Measurements from ENCODE around the gene CYP4F8.

DNA sequence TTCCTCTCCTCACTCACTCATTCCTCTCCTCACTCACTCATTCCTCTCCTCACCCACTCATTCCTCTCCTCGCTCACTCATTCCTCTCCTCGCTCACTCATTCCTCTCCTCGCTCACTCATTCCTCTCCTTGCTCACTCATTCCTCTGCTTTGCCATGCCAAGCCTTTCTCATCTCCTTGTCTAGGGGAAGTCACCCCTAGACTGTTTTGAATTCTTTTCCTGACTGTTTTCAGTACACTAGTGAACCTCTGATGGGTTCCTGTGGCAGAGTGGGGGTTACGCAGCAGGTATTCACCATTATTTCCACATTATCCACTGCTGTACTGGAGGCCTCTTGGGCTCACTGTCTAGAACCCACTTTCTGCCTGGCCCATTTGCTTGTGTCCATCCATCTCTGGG is 1.2 kb downstream of the CYP4F8 start:
- TF ChIP-seq, protein P1, sequence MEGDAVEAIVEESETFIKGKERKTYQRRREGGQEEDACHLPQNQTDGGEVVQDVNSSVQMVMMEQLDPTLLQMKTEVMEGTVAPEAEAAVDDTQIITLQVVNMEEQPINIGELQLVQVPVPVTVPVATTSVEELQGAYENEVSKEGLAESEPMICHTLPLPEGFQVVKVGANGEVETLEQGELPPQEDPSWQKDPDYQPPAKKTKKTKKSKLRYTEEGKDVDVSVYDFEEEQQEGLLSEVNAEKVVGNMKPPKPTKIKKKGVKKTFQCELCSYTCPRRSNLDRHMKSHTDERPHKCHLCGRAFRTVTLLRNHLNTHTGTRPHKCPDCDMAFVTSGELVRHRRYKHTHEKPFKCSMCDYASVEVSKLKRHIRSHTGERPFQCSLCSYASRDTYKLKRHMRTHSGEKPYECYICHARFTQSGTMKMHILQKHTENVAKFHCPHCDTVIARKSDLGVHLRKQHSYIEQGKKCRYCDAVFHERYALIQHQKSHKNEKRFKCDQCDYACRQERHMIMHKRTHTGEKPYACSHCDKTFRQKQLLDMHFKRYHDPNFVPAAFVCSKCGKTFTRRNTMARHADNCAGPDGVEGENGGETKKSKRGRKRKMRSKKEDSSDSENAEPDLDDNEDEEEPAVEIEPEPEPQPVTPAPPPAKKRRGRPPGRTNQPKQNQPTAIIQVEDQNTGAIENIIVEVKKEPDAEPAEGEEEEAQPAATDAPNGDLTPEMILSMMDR (IDR thresholded peaks at IDR 0.05) = no peak
- no peak for TF ChIP-seq POLR2A (IDR thresholded peaks at IDR 0.05; ENCODE audit: low read depth)

Measured in esophagus muscularis mucosa (tissue), 3 donors.